ENCODE data around the gene PCBP3.

DNA sequence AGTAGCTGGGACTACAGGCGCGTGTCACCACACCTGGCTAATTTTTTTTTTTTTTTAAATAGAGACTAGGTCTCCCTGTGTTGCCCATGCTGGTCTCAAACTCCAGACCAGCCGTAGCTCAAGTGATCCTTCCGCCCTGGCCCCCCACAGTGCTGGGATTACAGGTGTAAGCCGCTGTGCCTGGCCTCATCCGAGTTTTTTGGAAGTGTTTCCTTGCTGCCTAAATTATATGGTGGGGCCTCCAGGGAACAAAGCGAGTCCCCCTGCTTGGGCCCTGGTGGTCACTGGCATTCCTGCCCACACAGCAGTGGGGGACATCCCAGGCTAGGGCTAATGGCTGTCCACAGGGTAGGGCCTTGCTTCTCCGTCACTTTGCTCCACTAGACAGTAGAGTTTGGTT, 143.8 kb downstream of the PCBP3 start:
- TF ChIP-seq, protein P1, sequence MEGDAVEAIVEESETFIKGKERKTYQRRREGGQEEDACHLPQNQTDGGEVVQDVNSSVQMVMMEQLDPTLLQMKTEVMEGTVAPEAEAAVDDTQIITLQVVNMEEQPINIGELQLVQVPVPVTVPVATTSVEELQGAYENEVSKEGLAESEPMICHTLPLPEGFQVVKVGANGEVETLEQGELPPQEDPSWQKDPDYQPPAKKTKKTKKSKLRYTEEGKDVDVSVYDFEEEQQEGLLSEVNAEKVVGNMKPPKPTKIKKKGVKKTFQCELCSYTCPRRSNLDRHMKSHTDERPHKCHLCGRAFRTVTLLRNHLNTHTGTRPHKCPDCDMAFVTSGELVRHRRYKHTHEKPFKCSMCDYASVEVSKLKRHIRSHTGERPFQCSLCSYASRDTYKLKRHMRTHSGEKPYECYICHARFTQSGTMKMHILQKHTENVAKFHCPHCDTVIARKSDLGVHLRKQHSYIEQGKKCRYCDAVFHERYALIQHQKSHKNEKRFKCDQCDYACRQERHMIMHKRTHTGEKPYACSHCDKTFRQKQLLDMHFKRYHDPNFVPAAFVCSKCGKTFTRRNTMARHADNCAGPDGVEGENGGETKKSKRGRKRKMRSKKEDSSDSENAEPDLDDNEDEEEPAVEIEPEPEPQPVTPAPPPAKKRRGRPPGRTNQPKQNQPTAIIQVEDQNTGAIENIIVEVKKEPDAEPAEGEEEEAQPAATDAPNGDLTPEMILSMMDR (IDR thresholded peaks at IDR 0.05), result no peak
- no peak for TF ChIP-seq POLR2A (IDR thresholded peaks at IDR 0.05)
